Measurements from ENCODE around the gene LASP1NB.
A peak's percentile ranks its signal among the peaks of the same experiment; 100 is the strongest.

The LASP1NB gene

GRCh38 chr17:38897671-38898290 is 27.6 kb upstream of the LASP1NB start:
- no peak for DNase-seq
- no peaks in the 10 kb centered on the region for H3K27me3 Mint-ChIP-seq

DNA sequence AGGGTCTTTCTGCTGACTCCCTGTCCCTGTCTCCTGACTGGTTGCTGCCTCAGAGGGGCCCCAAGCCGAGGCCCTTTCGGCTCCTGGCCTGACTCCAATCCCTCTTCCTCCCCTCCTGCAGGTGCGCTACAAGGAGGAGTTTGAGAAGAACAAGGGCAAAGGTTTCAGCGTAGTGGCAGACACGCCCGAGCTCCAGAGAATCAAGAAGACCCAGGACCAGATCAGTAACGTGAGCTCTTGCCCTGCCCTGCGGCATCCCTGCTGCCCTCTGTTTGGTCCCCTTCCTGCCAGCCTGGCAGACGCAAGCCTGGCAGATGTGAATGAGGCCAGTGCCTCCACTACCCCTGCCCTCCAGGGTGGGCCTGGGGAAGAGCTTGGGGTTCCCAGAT is 27.1 kb upstream of the LASP1NB start:
- peaks cover 36% of the 10 kb centered on the region for H3K36me3 Mint-ChIP-seq
- peaks cover 70% of the 10 kb centered on the region for H3K4me1 Mint-ChIP-seq (ENCODE audit: low read depth)
- peak overlapping the region; percentile 58 for H3K4me3 Mint-ChIP-seq
- POLR2A ChIA-PET, result interaction anchor here (0.9 to 3.1 kb wide), 7 partner anchors 12 to 254 kb away, joined by 3 to 31 read pairs (median 5); partner anchors contain the start of genes LASP1 and RPL23
- no peaks in the 10 kb centered on the region for H3K9me3 Mint-ChIP-seq
- peak; percentile 58 for DNase-seq
- CTCF ChIA-PET, result interaction anchor here (0.5 to 3.0 kb wide), 8 partner anchors 13 to 347 kb away, joined by 3 to 16 read pairs (median 4); partner anchors contain the start of gene LASP1
- intact Hi-C loops (cut with micrococcal nuclease), result loop anchor here (1.0 to 10.0 kb wide), 3 partner anchors 29 to 73 kb away; partner anchors contain the start of gene CWC25
- H3K27ac Mint-ChIP-seq, result peak overlapping the region; percentile 94
- no peaks in the 10 kb centered on the region for H3K27me3 Mint-ChIP-seq

More at GRCh38 chr17:38897671-38898290, 27.6 kb upstream of the LASP1NB start:
- Mint-ChIP-seq H3K4me1 (ENCODE audit: low read depth) (peaks cover 73% of the 10 kb centered on the region), H3K4me3 (peak overlapping the region; percentile 58), H3K27ac (peak overlapping the region; percentile 94), H3K9me3 (no peaks in the 10 kb centered on the region), H3K36me3 (peaks cover 34% of the 10 kb centered on the region)
- intact Hi-C loops (cut with micrococcal nuclease), result loop anchor here (1.0 to 10.0 kb wide), 3 partner anchors 28 to 72 kb away; partner anchors contain the start of gene CWC25
- POLR2A ChIA-PET, result interaction anchor here (0.9 to 3.1 kb wide), 7 partner anchors 16 to 255 kb away, joined by 3 to 31 read pairs (median 5); partner anchors contain the start of genes CWC25, LASP1 and RPL23
- CTCF ChIA-PET, result interaction anchor here (0.7 to 3.0 kb wide), 6 partner anchors 13 to 347 kb away, joined by 3 to 16 read pairs (median 6); partner anchors contain the start of gene LASP1NB

- Mint-ChIP-seq H3K4me1 (ENCODE audit: low read depth) (peaks cover 67% of the 10 kb centered on the region), H3K27me3 (no peaks in the 10 kb centered on the region), H3K4me3 (peak overlapping the region; percentile 58), H3K36me3 (peaks cover 41% of the 10 kb centered on the region), H3K27ac (peak overlapping the region; percentile 94), H3K9me3 (no peaks in the 10 kb centered on the region)
- peak; percentile 94 for DNase-seq
- ChIA-PET POLR2A (interaction anchor here (0.6 to 3.1 kb wide), 6 partner anchors 13 to 46 kb away, joined by 3 to 31 read pairs (median 4); partner anchors contain the start of genes LASP1 and RPL23), CTCF (interaction anchor here (0.5 to 3.0 kb wide), 10 partner anchors 14 to 301 kb away, joined by 3 to 16 read pairs (median 4); partner anchors contain the start of genes LASP1 and RPL19)
- intact Hi-C loops (cut with micrococcal nuclease), result loop anchor here (1.0 to 10.0 kb wide), 3 partner anchors 30 to 74 kb away; partner anchors contain the start of gene CWC25
Observed at GRCh38 chr17:38898812-38899348, 26.5 kb upstream of the LASP1NB start.

DNA sequence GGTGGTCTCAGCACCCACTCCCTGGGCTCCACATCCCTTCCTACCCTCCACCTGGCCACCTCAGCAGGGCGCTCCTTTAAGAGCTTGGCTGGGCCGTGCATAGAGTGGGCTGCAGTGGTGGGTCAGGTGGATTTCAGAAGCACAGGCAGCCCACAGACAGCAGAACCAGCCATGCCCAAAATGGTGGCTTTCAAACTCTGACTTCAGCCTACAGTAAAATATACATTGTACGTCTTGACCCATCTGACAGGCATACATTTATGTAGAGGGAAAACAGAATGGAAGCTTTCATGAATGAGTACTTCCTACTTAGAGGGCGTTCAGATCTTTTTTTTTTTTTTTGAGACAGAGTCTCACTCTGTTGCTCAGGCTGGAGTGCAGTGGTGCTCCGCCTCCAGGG is 26.0 kb upstream of the LASP1NB start:
- ChIA-PET POLR2A (interaction anchor here (0.6 to 3.1 kb wide), 4 partner anchors 13 to 46 kb away, joined by 3 to 31 read pairs (median 8); partner anchors contain the start of genes LASP1 and RPL23), CTCF (interaction anchor here (0.7 to 3.0 kb wide), 8 partner anchors 14 to 300 kb away, joined by 3 to 16 read pairs (median 4); partner anchors contain the start of genes LASP1 and RPL19)
- Mint-ChIP-seq H3K4me1 (ENCODE audit: low read depth) (peaks cover 62% of the 10 kb centered on the region), H3K27me3 (no peaks in the 10 kb centered on the region), H3K27ac (peak overlapping the region; percentile 94), H3K4me3 (peak overlapping the region; percentile 58), H3K9me3 (no peaks in the 10 kb centered on the region), H3K36me3 (peaks cover 45% of the 10 kb centered on the region)
- DNase-seq, result no peak
- intact Hi-C loops (cut with micrococcal nuclease), result loop anchor here (10.0 kb wide), 1 partner anchor 45 kb away; no protein-coding TSS in a partner anchor

DNA sequence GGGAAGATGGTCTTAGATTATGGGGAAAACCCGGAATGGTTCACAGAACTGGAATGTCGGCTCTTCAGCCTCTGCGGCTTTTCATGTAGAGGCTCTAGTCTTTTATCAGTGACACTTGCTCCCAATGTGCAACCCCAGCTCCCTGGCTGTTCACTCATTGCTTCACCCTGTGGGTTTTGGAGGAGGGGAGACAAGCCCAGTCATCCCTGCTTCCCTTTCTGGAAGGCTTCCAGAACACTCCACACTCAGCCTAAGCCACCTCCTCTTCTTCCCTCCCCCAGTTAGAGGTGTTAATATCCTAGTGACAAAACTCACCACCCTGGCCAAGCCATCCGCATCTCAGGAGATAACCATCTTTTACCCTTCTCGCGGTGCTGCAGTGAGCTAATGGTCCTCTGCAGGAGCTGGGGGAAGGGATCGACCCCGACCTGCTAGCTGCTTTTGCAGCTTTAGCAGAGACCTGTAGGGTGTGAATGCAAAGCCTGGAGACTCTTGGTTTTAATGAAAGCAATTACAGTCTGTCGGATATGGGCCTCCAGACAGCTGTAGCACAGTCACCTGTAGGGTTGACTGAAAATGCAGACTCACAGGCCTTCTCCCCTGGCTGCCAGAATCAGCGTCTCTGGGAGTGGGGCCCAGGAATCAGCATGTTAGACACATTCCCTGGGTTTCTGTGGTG is 24.3 kb upstream of the LASP1NB start:
- H3K36me3 Mint-ChIP-seq, result peaks cover 52% of the 10 kb centered on the region
- H3K27ac Mint-ChIP-seq, result peak overlapping the region; percentile 79
- H3K4me1 Mint-ChIP-seq (ENCODE audit: low read depth), result peaks cover 55% of the 10 kb centered on the region
- peak; percentile 49 for DNase-seq
- peak overlapping the region; percentile 12 for H3K4me3 Mint-ChIP-seq
- CTCF ChIA-PET, result interaction anchor here (0.6 to 2.1 kb wide), 8 partner anchors 14 to 351 kb away, joined by 3 to 6 read pairs (median 4); partner anchors contain the start of genes LASP1 and LASP1NB
- POLR2A ChIA-PET, result interaction anchor here (1.9 to 3.0 kb wide), 3 partner anchors 30 to 48 kb away, joined by 6 to 14 read pairs (median 8); partner anchors contain the start of genes LASP1 and RPL23
- intact Hi-C loops (cut with micrococcal nuclease), result no loop called here
- no peaks in the 10 kb centered on the region for H3K9me3 Mint-ChIP-seq
- H3K27me3 Mint-ChIP-seq, result no peaks in the 10 kb centered on the region

- ChIA-PET CTCF (interaction anchor here (1.1 to 2.0 kb wide), 3 partner anchors 30 to 261 kb away, joined by 3 to 7 read pairs (median 5); no protein-coding TSS in a partner anchor), POLR2A (interaction anchor here (1.3 kb wide), 1 partner anchor 10 kb away, joined by 3 read pairs; no protein-coding TSS in a partner anchor)
- no peak overlapping the region for H3K4me3 Mint-ChIP-seq
- peaks cover 41% of the 10 kb centered on the region for H3K36me3 Mint-ChIP-seq
- no peak overlapping the region for H3K27ac Mint-ChIP-seq
- peaks cover 43% of the 10 kb centered on the region for H3K4me1 Mint-ChIP-seq (ENCODE audit: low read depth)
- DNase-seq, result no peak
- intact Hi-C loops (cut with micrococcal nuclease), result no loop called here
- H3K9me3 Mint-ChIP-seq, result no peaks in the 10 kb centered on the region
- H3K27me3 Mint-ChIP-seq, result no peaks in the 10 kb centered on the region
Observed at GRCh38 chr17:38903404-38903803, 22.0 kb upstream of the LASP1NB start.

GRCh38 chr17:38904892-38905291 is 20.5 kb upstream of the LASP1NB start:
- CTCF ChIA-PET, result interaction anchor here (2.0 kb wide), 1 partner anchor 32 kb away, joined by 7 read pairs; no protein-coding TSS in a partner anchor
- Mint-ChIP-seq H3K4me1 (ENCODE audit: low read depth) (peaks cover 30% of the 10 kb centered on the region), H3K36me3 (peaks cover 30% of the 10 kb centered on the region), H3K27me3 (no peaks in the 10 kb centered on the region), H3K9me3 (no peaks in the 10 kb centered on the region), H3K27ac (no peak overlapping the region), H3K4me3 (no peak overlapping the region)
- POLR2A ChIA-PET, result no interaction called here
- intact Hi-C loops (cut with micrococcal nuclease), result no loop called here
- DNase-seq, result no peak

DNA sequence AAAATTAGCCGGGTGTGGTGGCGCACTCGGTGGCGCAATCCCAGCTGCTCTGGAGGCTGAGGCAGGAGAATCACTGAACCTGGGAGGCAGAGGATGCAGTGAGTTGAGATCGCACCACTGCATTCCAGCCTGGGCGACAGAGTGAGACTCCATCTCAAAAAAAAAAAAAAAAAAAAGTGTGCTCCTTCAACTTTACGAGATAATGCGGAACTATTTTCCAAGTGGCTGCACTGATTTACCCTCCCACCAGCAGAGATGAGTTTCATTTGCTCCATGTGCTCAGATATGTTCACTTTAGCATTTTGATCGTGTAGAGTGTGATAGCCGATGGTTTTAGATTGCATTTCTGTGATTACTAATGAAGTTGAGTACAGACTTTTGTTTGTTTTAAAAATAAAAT is 20.0 kb upstream of the LASP1NB start:
- CTCF ChIA-PET, result no interaction called here
- H3K27me3 Mint-ChIP-seq, result no peaks in the 10 kb centered on the region
- POLR2A ChIA-PET, result no interaction called here
- H3K4me1 Mint-ChIP-seq (ENCODE audit: low read depth), result peaks cover 29% of the 10 kb centered on the region
- intact Hi-C loops (cut with micrococcal nuclease), result no loop called here
- no peak for DNase-seq
- H3K36me3 Mint-ChIP-seq, result peaks cover 30% of the 10 kb centered on the region
- no peak overlapping the region for H3K27ac Mint-ChIP-seq
- H3K4me3 Mint-ChIP-seq, result no peak overlapping the region
- H3K9me3 Mint-ChIP-seq, result no peaks in the 10 kb centered on the region

GRCh38 chr17:38906460-38907228 is 18.8 kb upstream of the LASP1NB start:
- no peak for DNase-seq
- ChIA-PET CTCF (interaction anchor here (0.6 to 1.4 kb wide), 7 partner anchors 15 to 258 kb away, joined by 3 to 6 read pairs (median 3); partner anchors contain the start of gene LASP1NB), POLR2A (interaction anchor here (1.0 kb wide), 1 partner anchor 36 kb away, joined by 4 read pairs; the partner anchor contains the start of gene LASP1)
- intact Hi-C loops (cut with micrococcal nuclease), result no loop called here
- no peak overlapping the region for H3K4me3 Mint-ChIP-seq
- H3K4me1 Mint-ChIP-seq (ENCODE audit: low read depth), result peaks cover 18% of the 10 kb centered on the region
- H3K27ac Mint-ChIP-seq, result no peak overlapping the region
- H3K27me3 Mint-ChIP-seq, result no peaks in the 10 kb centered on the region
- H3K36me3 Mint-ChIP-seq, result peaks cover 22% of the 10 kb centered on the region
- H3K9me3 Mint-ChIP-seq, result no peaks in the 10 kb centered on the region

DNA sequence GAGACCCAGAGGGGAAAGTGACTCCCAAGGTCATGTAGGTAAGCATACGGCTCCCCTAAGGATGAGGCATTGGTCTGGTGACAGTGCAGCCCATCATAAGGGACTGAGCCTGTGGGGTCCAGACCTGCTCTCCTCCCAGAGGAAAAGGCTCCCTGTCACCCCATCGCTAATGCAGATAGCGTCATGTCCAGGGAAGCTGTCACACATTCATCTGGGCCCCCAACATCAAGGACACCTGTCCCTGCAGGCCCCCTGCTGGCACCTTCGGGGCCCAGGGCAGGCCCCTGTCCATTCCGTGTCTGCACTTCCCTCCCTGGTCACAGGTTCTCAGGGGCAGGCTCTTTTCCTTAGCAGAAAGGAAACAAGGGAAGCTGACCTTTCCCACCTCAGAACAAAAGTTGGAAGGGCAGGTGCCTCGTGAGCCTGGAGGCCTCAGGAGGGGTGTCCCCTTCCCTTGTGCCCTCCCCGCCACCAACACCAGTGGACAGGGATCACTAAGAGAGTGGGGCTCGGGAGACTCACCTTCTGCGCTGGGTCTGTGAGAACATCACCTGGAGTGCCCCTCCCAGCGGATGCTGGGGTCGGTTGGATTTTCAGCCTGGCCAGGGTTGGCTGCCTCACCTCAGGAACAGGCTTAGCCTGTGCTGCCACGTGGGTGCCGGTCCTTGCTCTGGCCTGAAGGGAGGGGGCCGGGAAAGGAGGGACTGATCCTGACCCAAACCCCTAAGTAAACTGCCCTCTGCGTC is 17.3 kb upstream of the LASP1NB start:
- Mint-ChIP-seq H3K4me3 (no peak overlapping the region), H3K9me3 (no peaks in the 10 kb centered on the region), H3K27me3 (no peaks in the 10 kb centered on the region), H3K4me1 (ENCODE audit: low read depth) (peaks cover 16% of the 10 kb centered on the region), H3K27ac (no peak overlapping the region), H3K36me3 (peaks cover 19% of the 10 kb centered on the region)
- ChIA-PET POLR2A (no interaction called here), CTCF (interaction anchor here (1.0 to 1.4 kb wide), 5 partner anchors 17 to 246 kb away, joined by 3 to 6 read pairs (median 3); partner anchors contain the start of gene LASP1NB)
- intact Hi-C loops (cut with micrococcal nuclease), result no loop called here
- DNase-seq, result no peak
